Measurements from ENCODE around the gene TBC1D21. TPM values are rescaled to one million over a fixed set of nuclear protein-coding genes. Genes with fewer than 3 reads are reported as not detected.

The TBC1D21 gene
- total RNA-seq, 1 donor from 2014 or later: not detected

- no peaks in the 10 kb centered on the region for H3K36me3 ChIP-seq (ENCODE audit: insufficient read depth, low read length)
- Mint-ChIP-seq H3K36me3 (ENCODE audit: low read depth, unreplicated experiment) (no peaks in the 10 kb centered on the region), H3K4me1 (ENCODE audit: low read depth, unreplicated experiment) (no peaks in the 10 kb centered on the region), H3K9me3 (ENCODE audit: unreplicated experiment) (no peaks in the 10 kb centered on the region), H3K27me3 (ENCODE audit: low read depth, unreplicated experiment) (peaks cover 55% of the 10 kb centered on the region), H3K27ac (ENCODE audit: unreplicated experiment) (no peak overlapping the region), H3K4me3 (ENCODE audit: unreplicated experiment) (no peak overlapping the region)
- TF ChIP-seq EZH2 (IDR thresholded peaks at IDR 0.05; ENCODE audit: insufficient read depth, low read length): no peak
- no peaks in the 10 kb centered on the region for H3K4me1 ChIP-seq (ENCODE audit: insufficient read depth, low read length)
- no peak overlapping the region for H3K4me3 ChIP-seq (ENCODE audit: insufficient read depth, low read depth, low read length)
- no peak overlapping the region for H3K4me2 ChIP-seq (ENCODE audit: low read length)
- no peak overlapping the region for H2AFZ ChIP-seq (ENCODE audit: low read depth, low read length)
- no peaks in the 10 kb centered on the region for H3K9me3 ChIP-seq (ENCODE audit: insufficient read depth, low read depth, low read length)
- DNase-seq (ENCODE audit: low read depth): no peak
- H3K9ac ChIP-seq (ENCODE audit: low read length): no peak overlapping the region
- H4K20me1 ChIP-seq (ENCODE audit: insufficient read depth, low read length): no peaks in the 10 kb centered on the region
- no peak for FAIRE-seq
- no peaks in the 10 kb centered on the region for H3K79me2 ChIP-seq (ENCODE audit: insufficient read depth, low read length)
- no peak overlapping the region for H3K27ac ChIP-seq (ENCODE audit: low read depth, low read length)
- peaks cover 47% of the 10 kb centered on the region for H3K27me3 ChIP-seq (ENCODE audit: insufficient read depth, low read length)
These were observed 8.0 kb upstream of the TBC1D21 start for GRCh38 chr15:73865379-73865778.

GRCh38 chr15:73865904-73866303 is 7.5 kb upstream of the TBC1D21 start:
- H4K20me1 ChIP-seq (ENCODE audit: insufficient read depth, low read length): no peaks in the 10 kb centered on the region
- H3K4me1 ChIP-seq (ENCODE audit: insufficient read depth, low read length): peaks cover 2% of the 10 kb centered on the region
- no peaks in the 10 kb centered on the region for H3K4me1 Mint-ChIP-seq (ENCODE audit: low read depth, unreplicated experiment)
- H3K79me2 ChIP-seq (ENCODE audit: insufficient read depth, low read length): no peaks in the 10 kb centered on the region
- no peak overlapping the region for H3K27ac Mint-ChIP-seq (ENCODE audit: unreplicated experiment)
- H3K27ac ChIP-seq (ENCODE audit: low read depth, low read length): no peak overlapping the region
- no peak overlapping the region for H3K4me3 Mint-ChIP-seq (ENCODE audit: unreplicated experiment)
- H3K36me3 Mint-ChIP-seq (ENCODE audit: low read depth, unreplicated experiment): no peaks in the 10 kb centered on the region
- H3K27me3 Mint-ChIP-seq (ENCODE audit: low read depth, unreplicated experiment): peaks cover 54% of the 10 kb centered on the region
- no peaks in the 10 kb centered on the region for H3K36me3 ChIP-seq (ENCODE audit: insufficient read depth, low read length)
- no peak for DNase-seq (ENCODE audit: low read depth)
- no peak overlapping the region for H3K4me2 ChIP-seq (ENCODE audit: low read length)
- H2AFZ ChIP-seq (ENCODE audit: low read depth, low read length): no peak overlapping the region
- H3K9me3 ChIP-seq (ENCODE audit: insufficient read depth, low read depth, low read length): no peaks in the 10 kb centered on the region
- TF ChIP-seq EZH2 (IDR thresholded peaks at IDR 0.05; ENCODE audit: insufficient read depth, low read length) (no peak), CTCF (IDR thresholded peaks at IDR 0.05; ENCODE audit: insufficient read depth, low read depth, low read length) (no peak)
- peaks cover 44% of the 10 kb centered on the region for H3K27me3 ChIP-seq (ENCODE audit: insufficient read depth, low read length)
- no peak overlapping the region for H3K9ac ChIP-seq (ENCODE audit: low read length)
- no peak for FAIRE-seq
- H3K9me3 Mint-ChIP-seq (ENCODE audit: unreplicated experiment): no peaks in the 10 kb centered on the region
- H3K4me3 ChIP-seq (ENCODE audit: insufficient read depth, low read depth, low read length): no peak overlapping the region

GRCh38 chr15:73866481-73866880 is 6.9 kb upstream of the TBC1D21 start:
- FAIRE-seq: no peak
- Mint-ChIP-seq H3K36me3 (ENCODE audit: low read depth, unreplicated experiment) (no peaks in the 10 kb centered on the region), H3K4me1 (ENCODE audit: low read depth, unreplicated experiment) (no peaks in the 10 kb centered on the region), H3K9me3 (ENCODE audit: unreplicated experiment) (no peaks in the 10 kb centered on the region), H3K27ac (ENCODE audit: unreplicated experiment) (no peak overlapping the region), H3K27me3 (ENCODE audit: low read depth, unreplicated experiment) (peaks cover 58% of the 10 kb centered on the region), H3K4me3 (ENCODE audit: unreplicated experiment) (no peak overlapping the region)
- Histone ChIP-seq H3K9me3 (ENCODE audit: insufficient read depth, low read depth, low read length) (no peaks in the 10 kb centered on the region), H3K79me2 (ENCODE audit: insufficient read depth, low read length) (no peaks in the 10 kb centered on the region), H3K4me3 (ENCODE audit: insufficient read depth, low read depth, low read length) (no peak overlapping the region), H3K27ac (ENCODE audit: low read depth, low read length) (no peak overlapping the region), H3K9ac (ENCODE audit: low read length) (no peak overlapping the region), H4K20me1 (ENCODE audit: insufficient read depth, low read length) (no peaks in the 10 kb centered on the region), H3K36me3 (ENCODE audit: insufficient read depth, low read length) (no peaks in the 10 kb centered on the region), H3K4me2 (ENCODE audit: low read length) (no peak overlapping the region), H3K27me3 (ENCODE audit: insufficient read depth, low read length) (peaks cover 44% of the 10 kb centered on the region), H3K4me1 (ENCODE audit: insufficient read depth, low read length) (peaks cover 3% of the 10 kb centered on the region), H2AFZ (ENCODE audit: low read depth, low read length) (no peak overlapping the region)
- DNase-seq (ENCODE audit: low read depth): no peak
- TF ChIP-seq EZH2 (IDR thresholded peaks at IDR 0.05; ENCODE audit: insufficient read depth, low read length) (no peak), CTCF (IDR thresholded peaks at IDR 0.05; ENCODE audit: insufficient read depth, low read depth, low read length) (no peak)

All from astrocyte (in vitro differentiated cells and primary cell).